SIG-M5 treated with dmso at 0.1 percent for 504 hours (cell line): ENCODE data around the gene SPTBN5.

ENCODE experiments used
- DNase-seq: peaks from one replicate; lab custom pipeline; 2025; ENCODE audit not compliant: unreplicated experiment; lab: John Stamatoyannopoulos, UW

Gene SPTBN5

GRCh38 chr15:41904541-41905005, 10.7 kb upstream of the SPTBN5 start:
- peak; percentile 42 for DNase-seq

GRCh38 chr15:41903782-41904181, 9.9 kb upstream of the SPTBN5 start:
- DNase-seq = no peak

GRCh38 chr15:41901431-41901830, 7.6 kb upstream of the SPTBN5 start:
- no peak for DNase-seq

- no peak for DNase-seq
Measured at GRCh38 chr15:41900526-41901380, 6.9 kb upstream of the SPTBN5 start.

GRCh38 chr15:41899854-41900442, 6.1 kb upstream of the SPTBN5 start:
- no peak for DNase-seq

- DNase-seq = no peak
Measured at GRCh38 chr15:41897363-41897799, 3.5 kb upstream of the SPTBN5 start.

- DNase-seq = no peak
Measured at GRCh38 chr15:41896566-41896965, 2.7 kb upstream of the SPTBN5 start.

GRCh38 chr15:41895957-41896356, 2.1 kb upstream of the SPTBN5 start:
- no peak for DNase-seq

GRCh38 chr15:41895491-41895890, 1.6 kb upstream of the SPTBN5 start:
- no peak for DNase-seq

GRCh38 chr15:41894791-41895463, 1.1 kb upstream of the SPTBN5 start:
- peak; percentile 60 for DNase-seq

GRCh38 chr15:41894251-41894790, 468 bp upstream of the SPTBN5 start:
- no peak for DNase-seq

- no peak for DNase-seq
Measured at GRCh38 chr15:41892621-41893421, 1.0 kb downstream of the SPTBN5 start.

- no peak for DNase-seq
Measured at GRCh38 chr15:41891946-41892345, 1.9 kb downstream of the SPTBN5 start.

GRCh38 chr15:41891226-41891625, 2.6 kb downstream of the SPTBN5 start:
- no peak for DNase-seq

- no peak for DNase-seq
Measured at GRCh38 chr15:41890050-41890690, 3.7 kb downstream of the SPTBN5 start.

- DNase-seq = peak; percentile 7
Measured at GRCh38 chr15:41888662-41889253, 5.1 kb downstream of the SPTBN5 start.

GRCh38 chr15:41887893-41888292, 6.0 kb downstream of the SPTBN5 start:
- DNase-seq = no peak

- no peak for DNase-seq
Measured at GRCh38 chr15:41887161-41887560, 6.7 kb downstream of the SPTBN5 start.

- DNase-seq = no peak
Measured at GRCh38 chr15:41886741-41887140, 7.1 kb downstream of the SPTBN5 start.

GRCh38 chr15:41885841-41886240, 8.0 kb downstream of the SPTBN5 start:
- no peak for DNase-seq
